Measurements from ENCODE around the gene HK2. TPM values are rescaled to one million over a fixed set of nuclear protein-coding genes. Genes with fewer than 3 reads are reported as not detected.

The HK2 gene
- total RNA-seq, 1 donor from 2014 or later = 46.7 TPM

DNA sequence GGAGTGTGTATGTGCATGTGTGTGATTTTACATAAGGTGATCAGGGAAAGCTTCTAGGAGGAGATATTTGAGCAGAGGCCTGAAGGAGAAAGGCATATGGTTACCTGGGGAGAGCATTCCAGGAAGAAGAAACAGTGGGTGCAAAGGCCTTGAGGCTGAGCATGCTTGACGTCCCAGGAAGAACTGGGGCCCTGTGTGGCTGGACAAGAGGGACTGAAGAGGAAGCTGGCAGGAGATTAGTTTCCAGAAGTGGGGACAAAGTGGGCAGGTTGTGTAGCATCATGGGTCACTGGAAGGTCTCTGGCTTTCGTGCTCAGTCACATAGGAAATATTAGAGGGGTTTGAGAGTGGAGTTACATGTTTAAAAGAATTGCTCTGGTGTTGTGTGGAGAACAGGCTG, 82.5 kb downstream of the HK2 start:
- no peaks in the 10 kb centered on the region for H3K79me2 ChIP-seq (ENCODE audit: insufficient read depth, low read length)
- no peaks in the 10 kb centered on the region for H3K9me3 ChIP-seq (ENCODE audit: insufficient read depth, low read depth, low read length)
- FAIRE-seq = no peak
- Mint-ChIP-seq H3K4me1 (ENCODE audit: low read depth, unreplicated experiment) (peaks cover 20% of the 10 kb centered on the region), H3K27ac (ENCODE audit: unreplicated experiment) (no peak overlapping the region), H3K9me3 (ENCODE audit: unreplicated experiment) (peaks cover 7% of the 10 kb centered on the region), H3K27me3 (ENCODE audit: low read depth, unreplicated experiment) (peaks cover 19% of the 10 kb centered on the region), H3K4me3 (ENCODE audit: unreplicated experiment) (no peak overlapping the region), H3K36me3 (ENCODE audit: low read depth, unreplicated experiment) (peaks cover 3% of the 10 kb centered on the region)
- no peak for DNase-seq (ENCODE audit: low read depth)
- H3K9ac ChIP-seq (ENCODE audit: low read length) = no peak overlapping the region
- H3K4me1 ChIP-seq (ENCODE audit: insufficient read depth, low read length) = peaks cover 6% of the 10 kb centered on the region
- H3K4me3 ChIP-seq (ENCODE audit: insufficient read depth, low read depth, low read length) = no peak overlapping the region
- H3K36me3 ChIP-seq (ENCODE audit: insufficient read depth, low read length) = no peaks in the 10 kb centered on the region
- no peak overlapping the region for H2AFZ ChIP-seq (ENCODE audit: low read depth, low read length)
- H3K27ac ChIP-seq (ENCODE audit: low read depth, low read length) = no peak overlapping the region
- H4K20me1 ChIP-seq (ENCODE audit: insufficient read depth, low read length) = no peaks in the 10 kb centered on the region
- no peaks in the 10 kb centered on the region for H3K27me3 ChIP-seq (ENCODE audit: insufficient read depth, low read length)
- H3K4me2 ChIP-seq (ENCODE audit: low read length) = no peak overlapping the region
- TF ChIP-seq, protein P1, sequence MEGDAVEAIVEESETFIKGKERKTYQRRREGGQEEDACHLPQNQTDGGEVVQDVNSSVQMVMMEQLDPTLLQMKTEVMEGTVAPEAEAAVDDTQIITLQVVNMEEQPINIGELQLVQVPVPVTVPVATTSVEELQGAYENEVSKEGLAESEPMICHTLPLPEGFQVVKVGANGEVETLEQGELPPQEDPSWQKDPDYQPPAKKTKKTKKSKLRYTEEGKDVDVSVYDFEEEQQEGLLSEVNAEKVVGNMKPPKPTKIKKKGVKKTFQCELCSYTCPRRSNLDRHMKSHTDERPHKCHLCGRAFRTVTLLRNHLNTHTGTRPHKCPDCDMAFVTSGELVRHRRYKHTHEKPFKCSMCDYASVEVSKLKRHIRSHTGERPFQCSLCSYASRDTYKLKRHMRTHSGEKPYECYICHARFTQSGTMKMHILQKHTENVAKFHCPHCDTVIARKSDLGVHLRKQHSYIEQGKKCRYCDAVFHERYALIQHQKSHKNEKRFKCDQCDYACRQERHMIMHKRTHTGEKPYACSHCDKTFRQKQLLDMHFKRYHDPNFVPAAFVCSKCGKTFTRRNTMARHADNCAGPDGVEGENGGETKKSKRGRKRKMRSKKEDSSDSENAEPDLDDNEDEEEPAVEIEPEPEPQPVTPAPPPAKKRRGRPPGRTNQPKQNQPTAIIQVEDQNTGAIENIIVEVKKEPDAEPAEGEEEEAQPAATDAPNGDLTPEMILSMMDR (IDR thresholded peaks at IDR 0.05; ENCODE audit: insufficient read depth, low read depth, low read length) = no peak
- TF ChIP-seq EZH2 (IDR thresholded peaks at IDR 0.05; ENCODE audit: insufficient read depth, low read length) = no peak

DNA sequence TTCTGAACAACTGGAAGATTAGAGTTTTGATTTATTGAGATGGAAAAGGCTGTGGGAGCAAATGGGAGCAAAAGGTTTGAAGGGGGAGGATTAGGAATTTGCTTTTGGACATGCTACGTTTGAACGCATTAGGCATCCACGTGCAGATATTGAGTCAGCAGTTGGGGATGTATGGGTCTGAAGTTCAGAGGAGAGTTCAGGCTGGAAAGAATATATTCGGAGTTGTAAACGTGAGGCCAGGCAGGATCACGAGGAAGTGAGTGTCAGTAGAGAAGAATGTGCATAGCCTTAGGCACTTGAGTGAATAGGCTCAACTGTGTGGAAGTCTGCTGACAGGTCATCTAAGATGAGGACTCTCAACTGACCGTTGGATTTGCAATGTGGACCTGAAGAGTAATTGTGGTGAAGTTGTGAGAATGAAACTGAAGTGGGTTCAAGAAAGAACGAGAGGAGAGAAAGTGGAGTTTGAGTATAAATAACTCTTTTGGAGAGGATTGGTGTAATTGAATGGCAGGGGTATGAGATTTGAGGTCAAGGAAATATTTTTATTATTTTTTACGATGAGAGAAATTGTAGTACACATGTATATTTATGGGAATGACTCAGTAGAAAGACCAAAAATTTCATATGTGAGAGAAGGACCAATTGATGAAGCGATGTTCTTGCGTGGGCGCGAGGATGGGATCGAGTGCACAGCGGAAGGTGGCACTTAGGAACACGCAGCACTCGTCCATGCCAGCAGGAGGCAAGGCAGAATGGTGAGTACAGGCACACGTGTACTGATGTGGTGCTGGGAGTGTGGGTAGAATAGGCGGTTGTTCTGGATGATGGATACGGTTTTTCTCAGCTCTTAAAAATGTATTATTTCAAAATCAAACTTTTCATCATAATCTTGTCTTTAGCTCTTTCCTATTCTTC, 84.0 kb downstream of the HK2 start:
- Mint-ChIP-seq H3K4me3 (ENCODE audit: unreplicated experiment) (peak overlapping the region; percentile 6), H3K27me3 (ENCODE audit: low read depth, unreplicated experiment) (peaks cover 13% of the 10 kb centered on the region)
- H2AFZ ChIP-seq (ENCODE audit: low read depth, low read length) = no peak overlapping the region

More for the DNA sequence above, 84.0 kb downstream of the HK2 start:
- H3K9me3 ChIP-seq (ENCODE audit: insufficient read depth, low read depth, low read length) = no peaks in the 10 kb centered on the region
- H3K4me1 ChIP-seq (ENCODE audit: insufficient read depth, low read length) = peaks cover 6% of the 10 kb centered on the region
- H3K79me2 ChIP-seq (ENCODE audit: insufficient read depth, low read length) = no peaks in the 10 kb centered on the region
- TF ChIP-seq, protein P1 (IDR thresholded peaks at IDR 0.05; ENCODE audit: insufficient read depth, low read depth, low read length) = no peak
- no peak for TF ChIP-seq EZH2 (IDR thresholded peaks at IDR 0.05; ENCODE audit: insufficient read depth, low read length)
- H3K27me3 ChIP-seq (ENCODE audit: insufficient read depth, low read length) = no peaks in the 10 kb centered on the region
- H3K4me2 ChIP-seq (ENCODE audit: low read length) = peak overlapping the region; percentile 15
- no peaks in the 10 kb centered on the region for H4K20me1 ChIP-seq (ENCODE audit: insufficient read depth, low read length)
- peak; percentile 59 for DNase-seq (ENCODE audit: low read depth)
- H3K4me3 ChIP-seq (ENCODE audit: insufficient read depth, low read depth, low read length) = no peak overlapping the region
- Mint-ChIP-seq H3K36me3 (ENCODE audit: low read depth, unreplicated experiment) (peaks cover 3% of the 10 kb centered on the region), H3K9me3 (ENCODE audit: unreplicated experiment) (peaks cover 7% of the 10 kb centered on the region), H3K27ac (ENCODE audit: unreplicated experiment) (no peak overlapping the region), H3K4me1 (ENCODE audit: low read depth, unreplicated experiment) (peaks cover 20% of the 10 kb centered on the region)
- peak; percentile 17 for FAIRE-seq
- H3K9ac ChIP-seq (ENCODE audit: low read length) = no peak overlapping the region
- no peaks in the 10 kb centered on the region for H3K36me3 ChIP-seq (ENCODE audit: insufficient read depth, low read length)
- H3K27ac ChIP-seq (ENCODE audit: low read depth, low read length) = no peak overlapping the region
